ENCODE data around the gene FUS. TPM values are rescaled to one million over a fixed set of nuclear protein-coding genes. Genes with fewer than 3 reads are reported as not detected.

Gene FUS
- total and polyA plus RNA-seq, 2 donors (not counting 1 experiment from before 2014, with no cell fraction given): 44.3 to 199 TPM

DNA sequence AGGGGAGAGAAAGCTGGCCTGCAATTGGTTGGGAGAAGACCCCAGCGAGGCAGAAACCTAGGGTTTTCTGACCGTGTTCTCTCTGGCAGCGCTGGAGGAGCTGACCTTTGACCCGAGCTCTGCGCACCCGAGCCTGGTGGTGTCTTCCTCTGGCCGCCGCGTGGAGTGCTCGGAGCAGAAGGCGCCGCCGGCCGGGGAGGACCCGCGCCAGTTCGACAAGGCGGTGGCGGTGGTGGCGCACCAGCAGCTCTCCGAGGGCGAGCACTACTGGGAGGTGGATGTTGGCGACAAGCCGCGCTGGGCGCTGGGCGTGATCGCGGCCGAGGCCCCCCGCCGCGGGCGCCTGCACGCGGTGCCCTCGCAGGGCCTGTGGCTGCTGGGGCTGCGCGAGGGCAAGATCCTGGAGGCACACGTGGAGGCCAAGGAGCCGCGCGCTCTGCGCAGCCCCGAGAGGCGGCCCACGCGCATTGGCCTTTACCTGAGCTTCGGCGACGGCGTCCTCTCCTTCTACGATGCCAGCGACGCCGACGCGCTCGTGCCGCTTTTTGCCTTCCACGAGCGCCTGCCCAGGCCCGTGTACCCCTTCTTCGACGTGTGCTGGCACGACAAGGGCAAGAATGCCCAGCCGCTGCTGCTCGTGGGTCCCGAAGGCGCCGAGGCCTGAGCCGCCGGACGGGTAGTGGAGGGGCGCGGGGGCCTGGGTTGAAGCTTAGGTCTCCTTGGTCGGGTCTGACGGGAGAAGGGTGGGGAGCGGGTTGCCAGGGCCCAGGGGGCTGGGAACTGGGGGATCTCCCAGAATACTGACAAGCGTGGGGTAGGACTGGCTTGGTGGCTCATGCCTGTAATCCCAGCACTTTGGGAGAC lies 44.4 kb downstream of the FUS start:
- Histone ChIP-seq H3K4me3 (replicated peaks in 1 of 4; ENCODE audit: control extremely low read depth in 1 of 4, insufficient read depth in 1 of 4, low read depth in 3 of 4, low read length in 4 of 4) (no peak overlapping the region), H3K4me2 (ENCODE audit: extremely low read depth, insufficient read depth, low read length) (no peak overlapping the region)
- TF ChIP-seq CTCF (conservative IDR thresholded peaks at IDR 0.05 in 1 of 2, IDR thresholded peaks at IDR 0.05 in 1 of 2; ENCODE audit: low read depth in 1 of 2, low read length in 2 of 2) (no peak), EZH2 (IDR thresholded peaks at IDR 0.05; ENCODE audit: low read length, missing control alignments) (no peak)

DNA sequence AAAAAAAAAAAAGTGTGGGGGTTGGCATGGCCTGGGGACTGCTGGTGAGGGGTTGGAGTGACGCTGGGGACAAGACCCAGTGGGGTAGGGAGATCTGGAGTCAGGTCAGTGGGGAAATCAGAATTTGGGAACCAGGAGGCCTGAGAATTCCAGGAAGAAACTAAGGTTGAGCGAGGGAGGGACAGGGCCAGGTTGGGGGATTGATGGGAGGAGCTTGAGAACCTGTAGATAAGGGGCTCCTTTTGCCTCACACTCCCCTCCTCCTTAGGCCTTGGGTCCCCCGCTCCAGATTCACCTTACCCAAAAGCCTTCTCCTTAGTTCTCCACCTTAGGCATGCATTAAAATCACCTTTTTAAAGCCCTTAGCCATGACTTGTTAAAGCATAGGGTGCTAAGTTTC lies 45.3 kb downstream of the FUS start:
- no peak for DNase-seq (ENCODE audit: low read depth in 2 of 2)
- Histone ChIP-seq H3K4me3 (replicated peaks in 1 of 4; ENCODE audit: control extremely low read depth in 1 of 4, insufficient read depth in 1 of 4, low read depth in 3 of 4, low read length in 4 of 4) (no peak overlapping the region), H4K20me1 (ENCODE audit: control insufficient read depth, extremely low read depth, insufficient read depth, low read length) (no peaks in the 10 kb centered on the region), H3K4me1 (ENCODE audit: control insufficient read depth, extremely low read depth, insufficient read depth, low read length) (no peaks in the 10 kb centered on the region), H3K4me2 (ENCODE audit: extremely low read depth, insufficient read depth, low read length) (no peak overlapping the region), H3K9me3 (ENCODE audit: control insufficient read depth, insufficient read depth, low read depth, low read length) (no peaks in the 10 kb centered on the region), H2AFZ (ENCODE audit: low read length) (no peak overlapping the region), H3K79me2 (ENCODE audit: control insufficient read depth, insufficient read depth, low read length) (no peaks in the 10 kb centered on the region), H3K27me3 (ENCODE audit: control insufficient read depth, insufficient read depth, low read length) (peaks cover 2% of the 10 kb centered on the region), H3K27ac (ENCODE audit: insufficient read depth, low read length) (no peak overlapping the region), H3K9ac (ENCODE audit: insufficient read depth, low read length) (no peak overlapping the region), H3K36me3 (ENCODE audit: control insufficient read depth, insufficient read depth, low read length) (no peaks in the 10 kb centered on the region)
- TF ChIP-seq CTCF (conservative IDR thresholded peaks at IDR 0.05 in 1 of 2, IDR thresholded peaks at IDR 0.05 in 1 of 2; ENCODE audit: low read depth in 1 of 2, low read length in 2 of 2) (no peak), EZH2 (IDR thresholded peaks at IDR 0.05; ENCODE audit: low read length, missing control alignments) (no peak)

More for the DNA sequence above, 44.4 kb downstream of the FUS start:
- no peak overlapping the region for H3K27ac ChIP-seq (ENCODE audit: insufficient read depth, low read length)
- no peak overlapping the region for H2AFZ ChIP-seq (ENCODE audit: low read length)
- no peaks in the 10 kb centered on the region for H3K4me1 ChIP-seq (ENCODE audit: control insufficient read depth, extremely low read depth, insufficient read depth, low read length)
- H4K20me1 ChIP-seq (ENCODE audit: control insufficient read depth, extremely low read depth, insufficient read depth, low read length): no peaks in the 10 kb centered on the region
- no peak for DNase-seq (ENCODE audit: low read depth in 2 of 2)
- no peaks in the 10 kb centered on the region for H3K79me2 ChIP-seq (ENCODE audit: control insufficient read depth, insufficient read depth, low read length)
- peaks cover 2% of the 10 kb centered on the region for H3K27me3 ChIP-seq (ENCODE audit: control insufficient read depth, insufficient read depth, low read length)
- no peak overlapping the region for H3K9ac ChIP-seq (ENCODE audit: insufficient read depth, low read length)
- no peaks in the 10 kb centered on the region for H3K9me3 ChIP-seq (ENCODE audit: control insufficient read depth, insufficient read depth, low read depth, low read length)
- no peaks in the 10 kb centered on the region for H3K36me3 ChIP-seq (ENCODE audit: control insufficient read depth, insufficient read depth, low read length)

GRCh38 chr16:31228206-31228605 lies 48.3 kb downstream of the FUS start:
- Histone ChIP-seq H3K79me2 (ENCODE audit: control insufficient read depth, insufficient read depth, low read length) (no peaks in the 10 kb centered on the region), H3K36me3 (ENCODE audit: control insufficient read depth, insufficient read depth, low read length) (no peaks in the 10 kb centered on the region), H4K20me1 (ENCODE audit: control insufficient read depth, extremely low read depth, insufficient read depth, low read length) (no peaks in the 10 kb centered on the region), H3K9ac (ENCODE audit: insufficient read depth, low read length) (no peak overlapping the region), H3K27me3 (ENCODE audit: control insufficient read depth, insufficient read depth, low read length) (no peaks in the 10 kb centered on the region), H3K27ac (ENCODE audit: insufficient read depth, low read length) (no peak overlapping the region), H3K4me1 (ENCODE audit: control insufficient read depth, extremely low read depth, insufficient read depth, low read length) (no peaks in the 10 kb centered on the region), H2AFZ (ENCODE audit: low read length) (no peak overlapping the region), H3K9me3 (ENCODE audit: control insufficient read depth, insufficient read depth, low read depth, low read length) (no peaks in the 10 kb centered on the region), H3K4me2 (ENCODE audit: extremely low read depth, insufficient read depth, low read length) (no peak overlapping the region), H3K4me3 (replicated peaks in 1 of 4; ENCODE audit: control extremely low read depth in 1 of 4, insufficient read depth in 1 of 4, low read depth in 3 of 4, low read length in 4 of 4) (no peak overlapping the region)
- DNase-seq (ENCODE audit: low read depth in 2 of 2): no peak
- TF ChIP-seq EZH2 (IDR thresholded peaks at IDR 0.05; ENCODE audit: low read length, missing control alignments) (no peak), CTCF (conservative IDR thresholded peaks at IDR 0.05 in 1 of 2, IDR thresholded peaks at IDR 0.05 in 1 of 2; ENCODE audit: low read depth in 1 of 2, low read length in 2 of 2) (no peak)
